NCI-H774 (cell line): Measurements from ENCODE around the gene KLHDC10.
"Not testable (repeated sequence)": the region's sequence is repeated elsewhere in the genome, so short reads cannot be mapped to it uniquely, and the experiment has no call there.

Source experiments
- DNase-seq: peaks from one replicate; lab custom pipeline; 2025; lab: John Stamatoyannopoulos, UW

KLHDC10 gene

GRCh38 chr7:130079846-130080394 lies 9.6 kb downstream of the KLHDC10 start:
- no peak for DNase-seq

GRCh38 chr7:130083497-130083896 lies 13.2 kb downstream of the KLHDC10 start:
- DNase-seq: not testable (repeated sequence)

GRCh38 chr7:130084037-130084875 lies 13.9 kb downstream of the KLHDC10 start:
- no peak for DNase-seq

GRCh38 chr7:130085235-130085634 lies 14.9 kb downstream of the KLHDC10 start:
- not testable (repeated sequence) for DNase-seq

- no peak for DNase-seq
Observed at GRCh38 chr7:130086938-130087337, 16.6 kb downstream of the KLHDC10 start.

- no peak for DNase-seq
Observed at GRCh38 chr7:130087364-130087763, 17.0 kb downstream of the KLHDC10 start.

- DNase-seq: no peak
Observed at GRCh38 chr7:130090745-130091532, 20.6 kb downstream of the KLHDC10 start.

GRCh38 chr7:130091999-130092398 lies 21.7 kb downstream of the KLHDC10 start:
- DNase-seq: no peak

GRCh38 chr7:130092598-130092997 lies 22.3 kb downstream of the KLHDC10 start:
- DNase-seq: no peak

GRCh38 chr7:130095812-130096211 lies 25.5 kb downstream of the KLHDC10 start:
- no peak for DNase-seq

GRCh38 chr7:130096243-130096827 lies 26.0 kb downstream of the KLHDC10 start:
- no peak for DNase-seq

GRCh38 chr7:130099331-130099730 lies 29.0 kb downstream of the KLHDC10 start:
- no peak for DNase-seq

- DNase-seq: no peak
Observed at GRCh38 chr7:130102588-130102987, 32.3 kb downstream of the KLHDC10 start.

- DNase-seq: no peak
Observed at GRCh38 chr7:130107949-130108674, 37.8 kb downstream of the KLHDC10 start.

GRCh38 chr7:130108809-130109208 lies 38.5 kb downstream of the KLHDC10 start:
- DNase-seq: no peak

GRCh38 chr7:130112093-130112492 lies 41.8 kb downstream of the KLHDC10 start:
- no peak for DNase-seq

- no peak for DNase-seq
Observed at GRCh38 chr7:130112662-130113425, 42.5 kb downstream of the KLHDC10 start.

GRCh38 chr7:130113426-130113805 lies 43.1 kb downstream of the KLHDC10 start:
- not testable (repeated sequence) for DNase-seq

GRCh38 chr7:130113887-130114286 lies 43.6 kb downstream of the KLHDC10 start:
- no peak for DNase-seq

GRCh38 chr7:130114374-130114773 lies 44.0 kb downstream of the KLHDC10 start:
- DNase-seq: no peak

GRCh38 chr7:130114776-130115175 lies 44.4 kb downstream of the KLHDC10 start:
- no peak for DNase-seq
